ENCODE results near the gene LRRC47. TPM values are rescaled to one million over a fixed set of nuclear protein-coding genes. Genes with fewer than 3 reads are reported as not detected.

The LRRC47 gene
- total and polyA plus RNA-seq, 8 donors = 12.0 to 212 (median 27.1) TPM

DNA sequence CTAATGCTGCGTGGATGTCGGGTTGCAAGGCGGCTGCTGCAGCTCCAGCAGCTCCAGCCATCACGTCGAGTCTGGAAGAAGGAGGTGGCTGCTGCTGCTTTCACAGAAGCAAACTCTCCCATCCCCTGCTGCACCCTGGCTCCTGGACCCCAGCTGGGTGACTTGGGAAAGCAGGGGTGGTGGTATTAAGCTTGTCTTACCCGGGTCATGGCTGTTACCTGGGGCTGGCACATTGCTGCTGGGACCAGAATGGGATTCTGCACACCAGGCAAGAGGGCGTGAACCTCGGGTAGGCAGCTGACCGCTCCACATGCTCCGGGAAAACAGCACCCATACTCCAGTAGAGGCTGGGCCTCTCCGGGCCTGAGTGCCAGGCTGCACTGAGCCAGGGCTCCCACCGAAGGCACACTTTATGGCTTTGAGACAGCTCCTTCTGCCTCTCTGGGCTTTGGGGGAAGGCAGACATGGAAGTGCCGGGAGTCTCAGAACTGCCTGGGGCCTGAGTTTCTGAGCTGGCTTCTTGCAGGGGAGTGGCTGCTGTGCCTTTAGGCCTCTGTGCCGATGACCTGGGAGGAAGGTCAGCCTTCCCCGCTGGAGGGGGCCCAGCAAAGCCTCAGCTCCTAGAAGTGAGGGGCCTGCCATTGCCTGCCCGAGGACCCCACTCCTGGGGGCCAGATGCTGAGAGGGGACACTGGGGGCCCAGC, 22.6 kb downstream of the LRRC47 start:
- Histone ChIP-seq H3K27me3 (peaks cover 0 to 20% (median 0%) of the 10 kb centered on the region in 3 donors), H3K4me3 (peak overlapping the region; percentile 62 to 91 (median 78)), H3K27ac (peak overlapping the region in 4 of 5 donors; percentile 70 to 88 (median 76)), H3K36me3 (peaks cover 0 to 11% (median 8%) of the 10 kb centered on the region in 4 donors), H3K9me3 (no peaks in the 10 kb centered on the region), H3K4me1 (peaks cover 29 to 56% (median 55%) of the 10 kb centered on the region in 4 donors)
- 66 to 74% (median 72%) methylated on average over 10 to 16 of the region's 16 CpGs for WGBS, 5 donors
- no peak for TF ChIP-seq EP300 (IDR thresholded peaks at IDR 0.05)
- TF ChIP-seq, protein P1, sequence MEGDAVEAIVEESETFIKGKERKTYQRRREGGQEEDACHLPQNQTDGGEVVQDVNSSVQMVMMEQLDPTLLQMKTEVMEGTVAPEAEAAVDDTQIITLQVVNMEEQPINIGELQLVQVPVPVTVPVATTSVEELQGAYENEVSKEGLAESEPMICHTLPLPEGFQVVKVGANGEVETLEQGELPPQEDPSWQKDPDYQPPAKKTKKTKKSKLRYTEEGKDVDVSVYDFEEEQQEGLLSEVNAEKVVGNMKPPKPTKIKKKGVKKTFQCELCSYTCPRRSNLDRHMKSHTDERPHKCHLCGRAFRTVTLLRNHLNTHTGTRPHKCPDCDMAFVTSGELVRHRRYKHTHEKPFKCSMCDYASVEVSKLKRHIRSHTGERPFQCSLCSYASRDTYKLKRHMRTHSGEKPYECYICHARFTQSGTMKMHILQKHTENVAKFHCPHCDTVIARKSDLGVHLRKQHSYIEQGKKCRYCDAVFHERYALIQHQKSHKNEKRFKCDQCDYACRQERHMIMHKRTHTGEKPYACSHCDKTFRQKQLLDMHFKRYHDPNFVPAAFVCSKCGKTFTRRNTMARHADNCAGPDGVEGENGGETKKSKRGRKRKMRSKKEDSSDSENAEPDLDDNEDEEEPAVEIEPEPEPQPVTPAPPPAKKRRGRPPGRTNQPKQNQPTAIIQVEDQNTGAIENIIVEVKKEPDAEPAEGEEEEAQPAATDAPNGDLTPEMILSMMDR (IDR thresholded peaks at IDR 0.05) = no peak
- TF ChIP-seq POLR2A (IDR thresholded peaks at IDR 0.05) = no peak
- TF ChIP-seq POLR2AphosphoS5 (IDR thresholded peaks at IDR 0.05) = no peak
- intact Hi-C loops (cut with DNase I; ENCODE audit: low total_unique reads) = no loop called here
- no peak for DNase-seq

DNA sequence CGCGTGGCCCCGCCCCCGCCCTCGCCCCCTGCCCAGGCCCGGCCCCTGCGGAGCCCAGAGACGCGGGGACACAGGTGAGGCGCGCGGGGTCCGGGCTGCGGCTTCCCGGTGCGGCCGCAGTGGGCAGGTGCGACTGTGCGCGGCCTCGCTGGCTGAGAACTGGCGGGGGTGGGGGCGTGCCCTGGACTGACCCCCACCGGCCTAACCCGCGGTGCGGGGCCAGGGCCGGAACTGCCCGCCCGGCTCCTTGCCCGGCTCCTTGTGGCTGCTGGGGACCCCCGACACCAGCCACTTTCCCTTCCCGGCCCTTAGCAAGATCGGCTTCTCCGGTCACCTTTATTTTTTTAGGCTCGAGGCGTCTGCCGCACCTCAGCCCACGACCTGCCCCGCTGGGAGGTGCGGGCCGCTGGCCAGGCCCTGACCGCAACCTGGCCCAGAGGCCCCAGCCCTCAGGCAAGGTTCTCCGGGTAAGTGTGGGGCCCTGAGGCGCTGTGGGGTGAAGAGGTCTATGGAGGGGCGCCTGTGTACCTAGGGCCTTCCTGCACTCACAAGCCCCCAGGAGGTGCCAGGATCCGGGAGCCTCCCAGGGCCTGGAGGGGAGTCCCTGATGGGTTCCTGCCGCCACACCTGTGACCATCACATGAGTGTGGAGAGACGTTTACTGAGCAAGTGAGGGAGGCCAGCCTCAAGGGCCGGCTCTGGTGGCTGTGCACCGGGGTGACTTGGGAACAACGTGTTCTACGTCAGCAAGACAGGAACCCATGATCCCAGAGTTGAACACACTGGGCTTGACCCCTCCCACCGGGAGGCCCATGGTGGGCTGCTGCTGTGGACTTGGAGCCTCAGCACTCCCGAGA, 23.4 kb downstream of the LRRC47 start, which contains the start of gene SMIM1:
Gene SMIM1 (plus strand): TSS at position 35 of the 857 bp plus-strand sequence. CDS start 2,625 bp downstream, outside the sequence.
- H3K27ac ChIP-seq = peak within 1 kb of the TSS; percentile 38 to 88 (median 73)
- H3K9me3 ChIP-seq = no peaks in the 10 kb centered on the region
- intact Hi-C loops (cut with DNase I; ENCODE audit: low total_unique reads) = no loop called here
- peak in 1 of 2 donors; percentile 62 for DNase-seq
- peak within 1 kb of the TSS; percentile 62 to 91 (median 78) for H3K4me3 ChIP-seq
- H3K27me3 ChIP-seq = peaks cover 0 to 20% (median 0%) of the 10 kb centered on the region in 3 donors
- 6 to 20% (median 11%) methylated on average over 25 to 55 of the region's 55 CpGs for WGBS, 5 donors
- peaks cover 0 to 3% (median under 1%) of the 10 kb centered on the region in 4 donors for H3K36me3 ChIP-seq
- H3K4me1 ChIP-seq = peaks cover 29 to 56% (median 55%) of the 10 kb centered on the region in 4 donors
- TF ChIP-seq POLR2AphosphoS5 (IDR thresholded peaks at IDR 0.05) = no peak
- TF ChIP-seq EP300 (IDR thresholded peaks at IDR 0.05) = no peak
- TF ChIP-seq, protein P1 (IDR thresholded peaks at IDR 0.05) = no peak
- no peak for TF ChIP-seq POLR2A (IDR thresholded peaks at IDR 0.05)

DNA sequence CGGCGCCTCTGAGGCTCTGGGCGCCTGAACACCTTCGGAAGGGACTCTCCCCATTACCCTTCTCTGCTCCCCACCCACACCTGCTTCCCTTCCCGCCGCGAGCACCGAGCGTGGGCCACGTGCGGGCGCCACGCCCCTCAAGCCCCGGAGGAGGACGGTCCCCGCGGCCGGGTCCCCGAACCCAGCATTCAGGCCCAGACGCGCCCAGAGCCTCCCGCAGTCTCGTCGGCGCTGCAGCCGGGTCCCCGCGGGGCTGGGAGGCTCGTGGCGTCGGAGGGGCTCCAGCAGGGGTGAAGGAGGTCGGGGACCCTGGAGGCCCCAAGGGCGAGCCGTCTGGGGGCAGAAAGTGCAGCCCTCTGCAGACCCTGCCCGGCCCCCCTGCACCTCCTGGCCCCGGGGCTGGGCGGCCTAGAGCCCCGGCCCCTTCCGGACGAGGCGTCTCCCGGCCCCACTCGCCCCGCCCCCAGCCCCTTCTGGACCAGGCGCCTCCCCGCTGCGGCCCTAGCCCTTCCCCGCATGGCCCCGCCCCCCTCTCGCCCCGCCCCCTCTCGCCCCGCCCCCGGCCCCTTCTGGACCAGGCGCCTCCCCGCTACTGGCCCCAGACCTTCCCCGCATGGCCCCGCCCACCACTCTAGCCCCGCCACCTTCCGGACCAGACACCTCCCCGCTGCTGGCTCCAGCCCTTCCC, 24.1 kb downstream of the LRRC47 start:
- Histone ChIP-seq H3K36me3 (no peaks in the 10 kb centered on the region), H3K4me1 (peaks cover 29 to 56% (median 55%) of the 10 kb centered on the region in 4 donors), H3K27ac (peak overlapping the region in 4 of 5 donors; percentile 70 to 88 (median 76)), H3K27me3 (peaks cover 0 to 26% (median 0%) of the 10 kb centered on the region in 3 donors), H3K4me3 (peak overlapping the region; percentile 62 to 91 (median 78)), H3K9me3 (no peaks in the 10 kb centered on the region)
- TF ChIP-seq POLR2A (IDR thresholded peaks at IDR 0.05) = no peak
- intact Hi-C loops (cut with DNase I; ENCODE audit: low total_unique reads) = no loop called here
- DNase-seq = peak; percentile 95 to 97
- WGBS, 5 donors = 1 to 4% (median 1%) methylated on average over 9 to 60 of the region's 61 CpGs

DNA sequence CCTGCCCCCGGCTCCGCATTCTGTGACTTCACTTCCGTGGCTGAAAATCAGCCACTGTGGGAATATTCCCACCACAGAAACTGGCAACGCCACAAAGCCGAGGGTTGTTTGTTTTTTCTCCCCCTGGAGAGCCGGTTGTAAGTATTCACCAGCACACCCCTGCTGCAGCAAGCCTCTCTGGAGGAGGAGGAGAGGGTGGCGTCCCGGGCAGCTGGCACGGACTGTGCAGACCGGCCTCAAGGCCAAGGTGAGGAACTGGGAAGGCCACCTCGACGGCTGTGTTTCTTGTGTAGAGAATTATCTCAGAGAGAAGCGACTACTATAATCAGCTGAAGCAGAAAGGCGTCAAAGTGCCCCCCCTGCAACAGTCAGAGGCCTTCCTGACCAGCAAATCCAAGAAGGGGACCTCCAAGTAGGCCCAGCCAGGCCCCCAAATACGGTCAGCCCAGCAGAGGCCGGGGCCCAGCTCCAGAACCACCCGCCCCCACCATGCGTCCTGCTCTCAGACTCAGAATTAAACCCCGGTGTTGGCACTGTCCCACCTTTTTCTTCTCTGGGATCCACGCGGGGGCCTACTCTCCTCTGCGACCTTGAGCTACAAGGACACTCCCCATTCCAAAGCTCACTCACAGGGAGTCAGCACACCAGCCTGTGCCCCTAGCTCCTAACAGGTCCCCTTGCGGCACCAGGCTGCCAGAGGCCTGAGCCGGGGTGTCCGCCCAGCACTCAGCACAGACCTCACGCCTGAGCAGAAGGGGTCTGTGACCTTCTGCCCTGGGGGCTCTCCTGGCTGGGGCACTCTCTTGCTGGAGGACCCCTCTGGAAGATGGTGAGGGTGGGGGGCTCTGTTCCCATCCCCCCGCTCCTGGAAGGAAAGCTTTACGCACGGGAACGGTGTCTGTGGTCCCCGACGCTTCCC, 24.9 kb downstream of the LRRC47 start:
- peak overlapping the region; percentile 62 to 91 (median 78) for H3K4me3 ChIP-seq
- 43 to 57% (median 53%) methylated on average over 20 to 32 of the region's 32 CpGs for WGBS, 5 donors
- DNase-seq = peak in 1 of 2 donors; percentile 54

More for the DNA sequence above, 24.9 kb downstream of the LRRC47 start:
- Histone ChIP-seq H3K27ac (peak overlapping the region in 2 of 5 donors; percentile 56 to 88), H3K36me3 (no peaks in the 10 kb centered on the region), H3K4me1 (peaks cover 28 to 55% (median 54%) of the 10 kb centered on the region in 4 donors), H3K9me3 (no peaks in the 10 kb centered on the region), H3K27me3 (peaks cover 0 to 30% (median 0%) of the 10 kb centered on the region in 3 donors)
- TF ChIP-seq, protein P1 (IDR thresholded peaks at IDR 0.05) = no peak
- TF ChIP-seq POLR2AphosphoS5 (IDR thresholded peaks at IDR 0.05) (no peak), EP300 (IDR thresholded peaks at IDR 0.05) (no peak)
- intact Hi-C loops (cut with DNase I; ENCODE audit: low total_unique reads) = no loop called here

All from stomach (tissue), 9 donors.